Peyer's patch (tissue), 4 donors: ENCODE measurements around the gene TMEM38A.

Experiments used
- CTCF ChIP-seq, 6 experiments: fragments of 450-650 bp in 4 of 6; fragments of 200-600 bp in 2 of 6; sonication (generic) in 1 of 6; IDR thresholded peaks; one replicate each; pipeline ENCODE4 v1.5.1; 2017 to 2019; ENCODE audit warnings: antibody characterized with exemption in 6 of 6, mild to moderate bottlenecking in 3 of 6, moderate library complexity in 1 of 6
- POLR2A ChIP-seq, 2 donors: fragments of 450-650 bp; IDR thresholded peaks; one replicate each; pipeline ENCODE4 v1.5.1; 2017; ENCODE audit warnings: antibody characterized with exemption in 2 of 2, mild to moderate bottlenecking in 2 of 2, moderate library complexity in 2 of 2

GRCh38 chr19:16620018-16620417, 40.9 kb upstream of the TMEM38A start:
- TF ChIP-seq CTCF (IDR thresholded peaks at IDR 0.05) (no peak), POLR2A (IDR thresholded peaks at IDR 0.05) (no peak)
